ENCODE measurements around the gene FOXA2.
"Not testable (repeated sequence)": the region's sequence is repeated elsewhere in the genome, so short reads cannot be mapped to it uniquely, and the experiment has no call there.

FOXA2 gene

DNA sequence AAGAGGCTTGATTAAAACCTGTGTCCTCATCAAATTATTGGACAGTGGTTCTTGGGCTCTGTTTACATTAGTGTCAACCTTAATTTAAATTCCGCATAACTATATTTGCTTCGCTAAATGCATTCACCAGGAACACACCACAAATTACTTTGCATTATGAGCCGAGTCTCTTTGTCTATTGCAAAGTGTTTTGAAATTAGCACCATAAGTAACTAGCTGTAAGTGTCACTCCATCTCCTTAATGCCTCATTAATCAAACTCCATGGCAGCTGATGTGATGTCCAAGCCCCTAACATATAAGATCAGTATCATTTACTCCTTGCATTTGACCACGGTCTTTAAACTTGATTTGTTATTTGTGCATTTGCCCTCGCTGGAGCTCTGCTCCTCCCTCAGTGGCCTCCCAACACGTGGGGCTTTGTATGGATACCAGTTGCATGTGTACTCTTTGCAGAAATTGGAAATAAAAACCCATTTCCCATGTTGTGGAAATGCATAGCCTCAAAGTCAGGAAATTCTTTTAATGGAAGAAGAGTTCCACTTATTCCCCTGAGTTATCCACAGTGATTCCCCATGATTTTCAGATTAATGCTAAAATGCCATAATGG lies 24.6 kb downstream of the FOXA2 start:
- no peak for DNase-seq (ENCODE audit: extremely low read depth, low read depth)
- TF ChIP-seq, protein P1, sequence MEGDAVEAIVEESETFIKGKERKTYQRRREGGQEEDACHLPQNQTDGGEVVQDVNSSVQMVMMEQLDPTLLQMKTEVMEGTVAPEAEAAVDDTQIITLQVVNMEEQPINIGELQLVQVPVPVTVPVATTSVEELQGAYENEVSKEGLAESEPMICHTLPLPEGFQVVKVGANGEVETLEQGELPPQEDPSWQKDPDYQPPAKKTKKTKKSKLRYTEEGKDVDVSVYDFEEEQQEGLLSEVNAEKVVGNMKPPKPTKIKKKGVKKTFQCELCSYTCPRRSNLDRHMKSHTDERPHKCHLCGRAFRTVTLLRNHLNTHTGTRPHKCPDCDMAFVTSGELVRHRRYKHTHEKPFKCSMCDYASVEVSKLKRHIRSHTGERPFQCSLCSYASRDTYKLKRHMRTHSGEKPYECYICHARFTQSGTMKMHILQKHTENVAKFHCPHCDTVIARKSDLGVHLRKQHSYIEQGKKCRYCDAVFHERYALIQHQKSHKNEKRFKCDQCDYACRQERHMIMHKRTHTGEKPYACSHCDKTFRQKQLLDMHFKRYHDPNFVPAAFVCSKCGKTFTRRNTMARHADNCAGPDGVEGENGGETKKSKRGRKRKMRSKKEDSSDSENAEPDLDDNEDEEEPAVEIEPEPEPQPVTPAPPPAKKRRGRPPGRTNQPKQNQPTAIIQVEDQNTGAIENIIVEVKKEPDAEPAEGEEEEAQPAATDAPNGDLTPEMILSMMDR (IDR thresholded peaks at IDR 0.05; ENCODE audit: low read depth, low read length), result no peak

DNA sequence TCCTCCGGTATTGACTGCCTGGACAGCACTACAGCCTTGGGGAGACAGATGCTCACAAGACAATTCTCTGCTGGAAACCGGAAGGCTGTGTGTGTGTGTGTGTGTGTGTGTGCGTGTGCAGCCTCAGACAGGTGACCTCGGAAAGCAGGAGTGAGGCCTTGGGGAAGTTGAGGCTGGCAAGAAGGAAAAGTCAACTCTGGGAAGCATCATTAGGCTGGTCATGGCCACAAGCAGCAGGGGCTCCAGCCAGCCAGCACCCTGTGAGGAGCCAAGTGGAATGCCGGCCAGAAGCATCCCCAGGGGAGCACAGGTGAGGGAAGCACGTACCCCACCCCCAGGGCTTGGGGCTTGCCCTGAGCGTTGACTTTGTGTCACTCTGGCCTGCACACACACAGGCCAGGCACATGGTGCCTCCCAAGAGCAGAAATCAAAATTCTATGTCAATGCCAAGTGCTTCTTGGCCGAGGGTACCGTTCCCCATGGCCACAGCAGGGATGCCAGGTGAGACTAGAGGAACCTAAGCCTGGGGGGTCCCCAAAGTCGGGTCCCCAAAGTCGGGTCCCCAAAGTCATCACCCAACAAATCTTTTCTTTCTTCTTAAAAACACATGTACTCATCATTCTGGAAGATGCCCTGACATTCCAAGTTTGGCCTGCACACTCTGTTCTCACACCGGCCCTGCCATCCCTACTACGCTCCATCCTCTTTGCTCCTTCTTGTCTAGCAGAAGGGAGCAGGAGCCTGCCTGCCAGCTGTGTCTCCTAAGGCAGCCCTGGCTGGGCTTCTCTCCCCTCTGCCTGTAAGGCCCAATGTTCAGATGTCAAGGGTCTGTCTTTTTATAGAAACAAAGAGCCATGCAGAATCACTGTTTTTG lies 26.7 kb downstream of the FOXA2 start:
- no peak for DNase-seq (ENCODE audit: extremely low read depth, low read depth)
- TF ChIP-seq, protein P1 (IDR thresholded peaks at IDR 0.05; ENCODE audit: low read depth, low read length), result no peak

DNA sequence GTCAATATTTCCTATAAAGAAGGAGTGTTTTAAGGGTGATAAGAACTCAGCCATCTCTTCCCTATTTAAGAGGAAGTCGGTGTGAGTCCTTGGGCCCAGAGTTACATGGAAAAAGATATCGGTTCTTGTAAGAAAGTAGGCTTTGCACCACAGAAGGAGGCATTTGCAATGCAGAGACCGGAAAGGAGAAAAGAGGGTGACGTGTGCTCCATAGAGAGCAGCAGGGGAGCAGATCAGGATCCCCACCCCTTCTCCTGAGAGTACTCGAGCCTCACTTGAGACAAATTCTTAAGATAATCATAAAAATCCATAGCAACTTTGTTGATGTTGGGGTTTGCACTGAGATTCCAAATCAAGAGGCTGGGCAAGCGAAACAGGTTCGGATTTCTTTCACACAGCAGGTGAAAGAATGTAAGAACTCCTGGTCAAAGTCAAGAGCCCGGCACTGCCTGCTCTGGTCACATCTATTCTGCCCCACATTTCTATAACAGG lies 27.8 kb downstream of the FOXA2 start:
- no peak for DNase-seq (ENCODE audit: extremely low read depth, low read depth)

DNA sequence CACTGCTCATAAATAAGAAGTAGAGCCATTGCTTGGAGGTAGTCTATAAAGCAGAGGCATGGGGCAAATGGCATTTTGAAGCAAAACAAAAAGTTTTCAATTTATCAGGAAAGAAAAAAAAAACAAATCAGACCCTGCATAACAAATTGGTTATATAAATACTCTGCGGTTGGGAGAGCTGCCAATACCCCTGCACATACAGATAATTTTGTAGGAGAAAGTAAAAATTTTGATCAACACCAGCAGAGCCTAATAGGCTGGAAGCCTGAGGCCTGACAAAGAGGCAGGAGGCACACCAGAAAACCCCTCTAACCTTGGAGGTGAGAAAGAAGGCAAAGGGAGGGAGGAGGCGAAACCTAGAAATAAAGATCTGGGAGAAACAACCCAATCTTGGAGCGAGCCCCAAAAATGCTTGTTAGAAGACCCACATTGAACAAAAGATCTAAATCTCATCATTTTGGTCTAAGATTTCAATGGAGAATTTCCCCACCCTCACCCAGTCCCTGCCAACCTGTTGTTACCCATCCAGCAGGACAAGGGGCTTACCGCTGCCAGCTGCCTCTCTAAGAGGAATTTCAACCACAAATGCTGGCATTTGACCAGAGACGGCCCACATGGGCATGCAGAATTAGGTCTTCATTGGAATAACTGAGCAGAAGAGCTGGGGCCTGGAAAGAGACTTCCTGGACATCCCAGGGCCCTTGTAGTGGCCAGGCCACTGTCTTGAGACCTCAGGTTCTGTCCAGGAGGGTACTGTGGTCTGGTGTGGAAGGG lies 28.4 kb downstream of the FOXA2 start:
- no peak for DNase-seq (ENCODE audit: extremely low read depth, low read depth)
- TF ChIP-seq, protein P1 (IDR thresholded peaks at IDR 0.05; ENCODE audit: low read depth, low read length), result no peak

More for the DNA sequence above, 27.8 kb downstream of the FOXA2 start:
- TF ChIP-seq, protein P1 (IDR thresholded peaks at IDR 0.05; ENCODE audit: low read depth, low read length), result no peak

DNA sequence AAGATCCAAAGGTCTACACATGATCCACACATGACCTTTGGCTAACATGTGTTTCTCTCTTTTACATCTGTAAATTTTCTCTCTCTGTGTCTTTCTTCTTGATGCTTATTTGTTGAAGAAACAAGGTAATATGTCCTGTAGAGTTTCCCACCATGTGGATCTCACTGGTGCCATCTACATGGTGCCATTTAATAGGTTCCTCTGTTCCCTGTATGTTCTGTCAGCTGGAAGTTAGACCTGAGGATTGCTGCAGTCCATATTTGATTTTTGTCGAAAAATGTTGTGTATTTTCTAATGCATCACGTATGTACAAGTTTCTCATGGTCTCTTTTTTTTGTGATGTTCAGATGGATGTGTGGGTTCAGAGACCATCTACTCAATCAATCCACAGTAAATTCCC lies 30.0 kb downstream of the FOXA2 start:
- no peak for DNase-seq (ENCODE audit: extremely low read depth, low read depth)
- TF ChIP-seq, protein P1 (IDR thresholded peaks at IDR 0.05; ENCODE audit: low read depth, low read length), result no peak

DNA sequence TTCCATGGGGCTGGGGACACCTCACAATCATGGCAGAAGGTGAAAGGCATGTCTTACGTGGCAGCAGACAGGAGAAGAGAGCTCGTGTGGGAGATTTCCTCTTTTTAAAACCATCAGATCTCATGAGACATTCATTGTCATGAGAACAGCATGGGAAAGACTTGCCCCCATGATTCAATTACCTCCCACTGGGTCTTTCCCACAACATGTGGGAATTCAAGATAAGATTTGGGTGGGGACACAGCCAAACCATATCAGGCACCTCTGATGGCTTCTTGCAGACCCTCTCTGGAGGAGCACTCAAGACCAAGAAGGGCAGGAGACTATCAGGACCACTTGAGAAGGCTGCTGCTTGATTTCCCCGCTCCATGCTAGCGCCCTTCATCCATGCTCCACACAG lies 33.9 kb downstream of the FOXA2 start:
- DNase-seq (ENCODE audit: extremely low read depth, low read depth), result not testable (repeated sequence)

DNA sequence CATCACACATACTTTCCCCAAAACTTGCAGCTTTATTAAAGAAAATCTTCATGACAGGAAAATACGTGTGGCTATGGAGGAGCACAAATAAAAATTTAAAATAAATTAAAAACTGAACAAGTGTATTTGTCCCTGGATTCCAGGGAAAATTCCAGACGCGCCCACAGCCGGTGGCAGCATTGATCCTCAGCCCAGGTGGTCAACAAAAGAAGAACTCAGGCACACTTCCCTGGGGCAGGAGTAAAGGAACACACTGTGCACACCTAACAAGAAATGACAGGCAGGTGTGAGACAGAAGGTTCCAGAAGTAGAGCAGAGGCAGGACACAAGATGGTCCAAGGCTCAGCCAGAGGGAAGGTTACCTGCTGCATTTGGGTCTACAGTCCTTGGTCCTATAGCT lies 36.3 kb downstream of the FOXA2 start:
- TF ChIP-seq, protein P1 (IDR thresholded peaks at IDR 0.05; ENCODE audit: low read depth, low read length), result no peak
- no peak for DNase-seq (ENCODE audit: extremely low read depth, low read depth)

All from AG09319 (cell line).